COLO668 (cell line): ENCODE results near the gene CTIF.

Experiments
- DNase-seq: peaks from one replicate; lab custom pipeline; 2025; ENCODE audit not compliant: unreplicated experiment; lab: John Stamatoyannopoulos, UW

The CTIF gene

GRCh38 chr18:48904091-48904490, 365.3 kb downstream of the CTIF start:
- DNase-seq, result no peak

- no peak for DNase-seq
Measured at GRCh38 chr18:48904847-48905394, 366.1 kb downstream of the CTIF start.

GRCh38 chr18:48905513-48905912, 366.7 kb downstream of the CTIF start:
- DNase-seq, result no peak

- no peak for DNase-seq
Measured at GRCh38 chr18:48908916-48909315, 370.1 kb downstream of the CTIF start.

GRCh38 chr18:48909721-48910120, 370.9 kb downstream of the CTIF start:
- no peak for DNase-seq

GRCh38 chr18:48910972-48911545, 372.2 kb downstream of the CTIF start:
- no peak for DNase-seq
